HG03521 (cell line): Measurements from ENCODE around the gene HORMAD2.

Experiments used
- ATAC-seq: cut with Tn5 transposase; IDR thresholded peaks from one replicate; pipeline ENCODE4 v1.9.1; 2021; ENCODE audit warnings: mild to moderate bottlenecking, moderate library complexity; ENCODE audit not compliant: unreplicated experiment

Gene HORMAD2

DNA sequence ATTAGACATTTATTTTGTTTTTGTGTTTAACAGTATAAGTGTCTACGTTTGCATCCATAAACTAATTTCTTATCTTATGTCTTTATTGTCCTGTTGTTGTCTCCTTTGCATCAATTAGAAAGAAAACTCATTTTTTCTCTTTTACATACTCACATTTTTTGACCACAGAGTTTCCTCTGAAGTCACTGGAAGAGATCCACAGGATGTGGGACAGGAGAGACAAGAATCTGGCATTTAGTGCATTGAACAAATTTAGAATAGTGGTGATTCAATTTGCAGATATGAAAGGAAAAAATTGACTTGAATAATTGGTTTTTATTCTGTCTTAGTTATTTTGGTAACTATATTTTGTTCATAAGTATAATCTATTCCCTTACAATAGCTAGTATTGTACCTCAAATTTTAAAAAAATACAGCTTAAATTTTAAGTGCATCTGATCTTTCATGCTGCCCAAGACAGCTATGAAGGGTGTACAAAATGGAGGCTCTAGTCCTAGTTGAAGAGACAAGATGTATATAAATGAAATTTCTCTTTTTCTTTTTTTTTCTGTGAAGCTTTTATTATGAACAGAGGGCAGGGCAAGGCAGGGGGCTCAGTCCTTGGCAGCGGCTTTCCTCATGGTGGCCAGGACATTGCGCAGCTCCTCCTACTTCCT is 24.4 kb downstream of the HORMAD2 start:
- ATAC-seq, result no peak

DNA sequence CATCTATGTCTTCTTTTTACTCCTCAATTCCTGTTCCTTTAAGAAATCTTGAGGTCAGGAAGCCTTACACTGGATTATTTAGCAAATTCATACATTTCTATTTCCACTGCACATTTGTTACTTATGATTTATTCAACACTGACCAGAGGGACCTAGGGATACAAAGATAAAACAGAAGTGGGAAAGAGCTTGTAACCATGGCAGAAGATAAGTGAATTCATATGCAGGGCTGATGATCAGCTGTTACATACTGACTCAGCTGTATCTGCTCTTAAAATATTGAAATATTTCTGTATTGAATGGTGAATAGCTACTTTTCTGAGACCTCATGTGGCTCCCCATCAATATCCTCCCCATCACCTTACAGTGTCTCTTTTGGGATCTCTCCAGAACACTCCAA is 25.2 kb downstream of the HORMAD2 start:
- ATAC-seq, result no peak

DNA sequence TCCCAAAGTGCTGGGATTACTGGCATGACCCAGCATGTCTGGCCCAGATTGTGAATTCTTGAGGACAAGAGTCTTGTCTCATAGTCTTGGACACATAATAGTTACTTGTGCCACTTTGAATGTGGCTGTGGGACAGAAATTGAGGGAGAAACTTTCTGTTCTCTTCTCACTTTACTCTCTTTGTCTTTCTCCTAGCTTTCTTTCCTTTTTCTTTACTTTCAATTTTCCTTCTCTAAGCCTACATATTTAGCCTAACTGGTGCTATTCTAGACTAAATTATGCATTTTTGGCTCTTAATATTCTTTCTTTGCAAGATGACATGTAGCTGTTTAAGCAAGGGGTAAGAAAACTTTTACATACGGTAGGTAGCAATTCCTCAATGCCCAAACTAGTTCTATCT is 33.2 kb downstream of the HORMAD2 start:
- no peak for ATAC-seq

DNA sequence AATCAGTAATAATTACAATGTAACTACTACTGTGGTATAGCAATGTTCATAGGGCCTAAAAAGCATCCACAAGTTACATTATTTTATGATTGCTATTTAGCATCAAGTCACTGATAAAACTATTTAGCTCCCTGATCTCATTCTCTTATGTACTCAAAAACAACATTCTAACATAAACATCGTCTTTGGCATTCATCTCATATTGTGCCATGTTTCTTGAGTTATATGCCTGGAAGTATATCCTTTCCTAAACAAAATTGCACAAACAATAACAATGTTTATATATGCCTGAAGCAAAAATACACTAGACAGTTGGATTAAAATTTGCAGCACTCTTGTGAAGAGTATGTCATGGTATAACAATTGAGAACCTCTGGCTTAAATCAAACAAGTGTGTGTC is 34.1 kb downstream of the HORMAD2 start:
- ATAC-seq, result no peak

DNA sequence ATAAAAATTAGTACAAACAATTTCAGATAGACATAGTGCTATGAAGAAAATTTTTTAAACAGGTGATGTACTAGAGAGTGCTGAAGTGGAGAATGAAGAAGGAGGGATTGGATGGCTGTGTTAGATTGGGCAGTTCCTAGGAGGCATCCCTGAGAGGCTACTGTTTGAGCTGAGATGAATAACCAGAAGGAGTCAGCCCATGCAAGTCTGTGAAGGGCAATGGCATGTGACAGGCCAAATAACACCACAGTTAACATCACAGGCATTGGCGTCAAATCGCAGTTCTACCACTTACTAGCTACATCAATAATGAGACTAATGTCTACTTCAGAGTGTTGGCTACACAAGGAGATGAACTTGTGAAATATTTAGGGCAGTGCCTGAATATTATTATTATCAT is 35.4 kb downstream of the HORMAD2 start:
- ATAC-seq, result no peak

DNA sequence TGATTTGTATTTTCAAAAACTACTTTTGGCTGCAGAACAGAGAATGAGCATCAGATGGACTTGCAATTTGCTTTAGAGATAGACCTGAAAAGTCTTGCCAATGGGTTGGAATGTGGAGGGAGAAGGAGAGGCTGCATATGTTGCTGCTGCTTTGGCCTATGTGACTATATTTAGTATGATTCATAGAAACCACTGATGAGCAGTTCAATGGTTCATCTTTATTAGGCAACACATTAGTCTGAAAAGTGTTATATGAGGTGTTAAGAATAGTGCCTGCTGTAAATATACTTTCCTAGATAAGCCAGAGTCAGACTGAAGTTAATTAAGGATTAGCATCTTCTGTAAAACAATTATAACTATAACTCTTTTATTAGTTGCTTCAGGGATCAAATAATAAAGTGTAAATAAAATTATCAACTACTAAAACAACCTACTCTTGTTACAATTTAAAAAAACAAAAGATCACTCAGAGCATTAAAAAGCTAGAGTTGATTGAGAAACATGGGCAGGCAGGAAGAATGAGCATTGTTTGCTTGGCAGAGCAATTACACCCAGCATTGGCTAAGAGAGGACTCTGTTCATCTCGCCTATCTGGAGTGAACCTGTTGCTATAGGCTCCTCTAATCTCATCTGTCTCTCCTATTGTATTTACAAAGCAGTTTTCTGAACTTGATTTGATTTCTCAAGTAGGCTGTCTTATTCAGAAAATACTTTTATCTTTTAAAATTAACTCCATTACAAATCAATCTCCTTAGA is 36.3 kb downstream of the HORMAD2 start:
- ATAC-seq, result no peak

DNA sequence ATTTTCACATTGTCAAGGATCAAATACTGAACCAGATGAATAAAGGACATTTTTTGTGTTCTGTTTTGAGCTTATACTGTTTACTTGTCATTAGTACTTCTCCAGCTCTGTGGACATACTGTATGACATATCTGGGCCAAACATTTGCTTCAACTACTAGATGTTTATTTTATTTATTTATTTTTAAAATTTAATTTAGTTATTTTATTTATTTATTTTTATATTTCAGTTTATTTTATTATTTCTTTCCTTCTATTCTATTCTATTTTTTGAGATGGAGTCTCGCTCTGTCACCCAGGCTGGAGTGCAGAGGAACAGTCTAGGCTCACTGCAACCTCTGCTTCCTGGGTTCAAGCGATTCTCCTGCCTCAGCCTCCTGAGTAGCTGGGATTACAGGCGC is 37.0 kb downstream of the HORMAD2 start:
- no peak for ATAC-seq

DNA sequence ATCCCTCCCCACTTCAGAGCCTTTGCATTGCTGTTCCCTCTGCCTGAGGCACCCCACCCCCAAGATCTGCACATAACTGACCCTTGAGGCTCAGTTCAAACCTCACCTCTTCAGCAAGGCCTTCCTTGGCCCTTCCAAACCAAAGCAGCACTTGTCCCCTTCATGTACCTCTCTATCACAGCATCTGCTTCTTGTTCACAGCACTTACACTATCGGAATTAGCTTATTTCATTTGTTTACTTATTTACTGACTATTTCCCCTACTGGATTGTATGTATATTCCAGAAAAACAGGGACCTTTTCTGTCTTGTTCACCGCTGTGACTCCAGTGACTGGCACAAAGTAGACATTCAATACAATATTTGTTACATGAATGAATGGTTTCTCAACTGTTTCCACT is 38.0 kb downstream of the HORMAD2 start:
- no peak for ATAC-seq

DNA sequence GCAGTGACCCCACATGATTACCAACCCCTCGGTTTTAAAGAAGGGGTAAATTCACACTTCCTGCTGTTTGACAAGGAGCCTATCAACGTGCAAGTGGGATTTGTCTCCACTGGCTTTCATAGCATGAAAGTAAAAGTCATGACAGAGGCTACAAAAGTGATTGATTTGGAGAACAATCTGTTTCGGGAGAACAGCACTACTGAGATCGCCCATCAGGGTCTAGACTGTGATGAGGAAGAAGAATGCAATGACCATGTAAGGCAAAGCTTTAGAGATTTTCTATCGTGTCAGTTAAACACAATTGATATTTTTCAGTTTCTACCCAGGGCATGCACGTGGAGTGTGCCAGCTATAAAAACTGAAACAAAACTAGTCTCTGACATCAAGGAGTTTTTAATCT is 41.7 kb downstream of the HORMAD2 start:
- no peak for ATAC-seq

DNA sequence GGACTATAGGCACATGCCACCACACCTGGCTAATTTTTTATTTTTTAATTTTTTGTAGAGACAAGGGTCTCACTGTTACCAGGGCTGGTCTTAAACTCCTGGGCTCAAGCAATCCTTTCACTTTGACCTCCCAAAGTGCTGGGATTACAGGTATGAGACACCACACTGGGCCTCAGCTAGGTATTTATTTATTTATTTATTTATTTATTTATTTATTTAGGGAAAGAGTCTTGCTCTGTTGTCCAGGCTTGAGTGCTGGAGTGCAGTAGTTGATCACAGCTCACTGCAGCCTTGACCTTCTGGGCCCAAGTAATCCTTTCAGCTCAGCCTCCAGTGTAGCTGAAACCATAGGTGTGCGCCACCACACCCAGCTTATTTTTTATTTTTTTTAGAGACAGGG is 43.2 kb downstream of the HORMAD2 start:
- ATAC-seq, result no peak

DNA sequence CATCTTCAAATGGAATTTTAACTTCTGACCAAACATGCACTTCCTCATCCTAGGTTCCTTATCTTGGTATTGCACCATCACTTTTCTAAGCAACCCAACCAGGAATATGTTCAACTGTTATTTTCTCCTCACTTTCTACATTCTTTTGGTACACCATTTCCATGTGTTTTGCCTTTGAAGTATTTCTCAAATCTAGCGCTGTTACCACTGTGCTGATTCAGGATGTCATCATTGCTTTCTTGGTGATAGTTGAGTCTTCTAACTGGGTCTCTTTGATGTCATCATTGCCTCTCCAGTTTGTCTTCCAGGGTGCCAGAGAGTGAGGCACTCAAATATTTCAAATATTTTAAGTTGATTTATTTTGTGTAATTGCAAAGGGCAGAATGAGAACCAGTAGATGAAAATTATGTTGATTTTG is 47.5 kb downstream of the HORMAD2 start:
- no peak for ATAC-seq

DNA sequence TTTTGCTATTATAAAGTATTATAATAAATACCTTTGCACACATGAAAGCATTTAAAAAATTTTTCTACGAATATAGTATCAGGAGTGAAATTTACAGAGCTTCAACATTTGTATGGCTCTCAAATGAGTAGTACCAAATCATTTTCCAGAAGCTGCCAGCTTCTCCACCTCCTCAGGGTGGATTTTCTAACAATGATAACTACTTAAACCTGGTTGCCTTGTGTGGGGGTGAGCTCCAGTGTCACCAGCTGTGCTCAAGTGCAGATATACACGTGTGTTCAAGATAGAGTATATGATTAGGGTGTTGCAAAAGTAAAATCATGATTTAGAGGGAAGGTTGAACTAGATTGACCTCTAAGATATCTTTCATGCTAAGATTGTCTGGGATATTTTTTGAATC is 48.2 kb downstream of the HORMAD2 start:
- ATAC-seq, result no peak

DNA sequence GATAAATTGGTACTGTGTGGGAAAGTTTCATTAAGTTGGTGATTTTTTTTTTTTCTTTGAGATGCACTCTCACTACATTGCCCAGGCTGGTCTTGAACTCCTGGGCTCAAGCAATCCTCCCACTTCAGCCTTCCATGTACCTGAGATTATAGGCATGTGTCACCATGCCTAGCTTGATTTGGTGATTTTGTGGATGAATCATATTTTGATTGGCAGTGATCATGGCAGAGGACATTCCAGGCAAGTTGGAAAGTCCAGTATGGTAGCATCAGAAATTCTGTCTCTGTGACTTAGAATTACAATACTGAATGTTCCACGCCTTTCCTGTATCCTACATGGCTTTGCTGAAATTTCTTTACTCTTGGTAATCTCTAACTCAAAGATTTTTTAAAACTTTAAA is 49.4 kb downstream of the HORMAD2 start:
- ATAC-seq, result no peak

DNA sequence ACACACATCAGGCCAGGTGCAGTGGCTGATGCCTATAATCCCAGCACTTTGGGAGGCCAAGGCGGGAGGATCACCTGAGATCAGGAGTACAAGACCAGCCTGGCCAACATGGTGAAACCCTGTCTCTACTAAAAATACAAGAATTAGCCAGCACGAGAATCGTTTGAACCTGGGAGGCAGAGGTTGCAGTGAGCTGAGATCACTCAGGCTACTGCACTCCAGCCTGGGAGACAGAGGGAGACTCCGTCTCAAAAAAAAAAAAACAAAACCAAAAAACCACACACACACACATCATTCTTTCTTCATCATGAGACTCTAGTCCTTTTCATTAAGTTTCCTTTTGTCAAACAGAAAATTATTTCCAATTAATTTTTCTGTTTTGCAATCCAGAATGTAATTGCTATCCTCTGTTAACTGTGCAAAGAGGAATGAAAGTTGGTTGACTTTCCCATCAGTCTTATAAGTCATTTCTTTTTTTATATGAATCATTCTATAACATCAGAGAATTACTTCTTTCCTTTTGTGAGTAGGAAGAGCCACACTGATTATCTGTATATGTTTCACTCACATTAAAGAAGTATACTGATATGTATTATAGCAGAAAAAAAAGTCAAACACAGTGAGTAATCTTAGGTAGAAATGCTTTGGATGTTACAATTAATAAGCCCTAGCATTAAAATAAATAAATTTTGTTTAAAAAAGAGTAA is 52.2 kb downstream of the HORMAD2 start:
- ATAC-seq, result no peak

DNA sequence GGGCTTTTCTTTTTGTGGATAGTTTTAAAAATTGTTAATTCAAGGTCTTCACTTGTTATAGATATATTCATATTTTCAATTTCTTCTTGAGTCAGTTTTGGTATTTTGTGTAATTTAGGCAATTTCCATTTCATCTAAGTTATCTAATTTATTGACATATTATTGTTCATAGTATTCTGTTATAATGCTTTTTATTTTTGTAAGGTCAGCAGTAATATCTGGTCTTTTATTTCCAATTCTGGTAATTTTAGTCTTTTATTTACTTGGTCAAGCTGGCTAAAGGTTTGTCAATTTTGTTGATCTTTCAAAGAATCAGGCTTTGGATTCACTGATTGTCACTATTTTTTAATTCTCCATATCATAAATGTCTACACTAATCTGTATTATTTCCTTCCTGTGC is 60.1 kb downstream of the HORMAD2 start:
- no peak for ATAC-seq

DNA sequence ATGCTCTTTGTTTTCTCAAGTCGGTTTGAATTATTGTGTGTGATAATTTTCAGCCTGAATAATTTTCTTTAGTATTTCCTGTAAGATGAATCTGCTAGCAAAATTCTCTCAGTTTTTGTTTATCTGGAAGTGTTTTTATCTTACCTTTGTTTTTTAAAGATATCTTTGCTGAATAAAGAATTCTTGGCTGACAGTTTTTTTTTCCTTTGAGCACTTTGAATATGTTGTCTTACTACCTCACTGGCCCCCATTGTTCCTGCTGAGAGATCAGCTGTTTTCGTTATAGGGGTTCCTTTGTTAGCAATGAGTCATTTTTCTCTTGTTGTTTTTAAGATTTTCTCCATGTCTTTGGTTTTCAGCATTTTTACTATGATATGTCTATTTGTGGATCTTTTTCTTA is 63.0 kb downstream of the HORMAD2 start:
- no peak for ATAC-seq

DNA sequence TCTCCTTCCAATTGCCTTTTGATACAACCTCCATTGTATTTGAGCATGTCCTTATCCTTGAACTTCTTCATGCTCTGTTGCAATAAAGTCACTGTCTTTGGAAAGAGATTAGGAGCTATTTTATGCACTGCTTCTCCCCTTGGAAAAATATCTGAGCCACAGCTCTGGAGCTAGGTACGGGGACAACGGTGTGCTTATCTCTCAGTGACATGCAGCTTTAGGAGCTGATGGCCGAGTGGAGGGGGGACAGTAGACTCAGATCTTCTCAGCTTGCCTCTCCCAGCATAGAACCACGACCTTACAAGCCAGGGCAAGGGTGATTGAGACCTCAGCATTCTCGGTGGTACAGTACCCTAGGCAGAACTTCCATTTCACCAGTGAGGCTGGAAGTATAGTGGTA is 64.1 kb downstream of the HORMAD2 start:
- ATAC-seq, result no peak

DNA sequence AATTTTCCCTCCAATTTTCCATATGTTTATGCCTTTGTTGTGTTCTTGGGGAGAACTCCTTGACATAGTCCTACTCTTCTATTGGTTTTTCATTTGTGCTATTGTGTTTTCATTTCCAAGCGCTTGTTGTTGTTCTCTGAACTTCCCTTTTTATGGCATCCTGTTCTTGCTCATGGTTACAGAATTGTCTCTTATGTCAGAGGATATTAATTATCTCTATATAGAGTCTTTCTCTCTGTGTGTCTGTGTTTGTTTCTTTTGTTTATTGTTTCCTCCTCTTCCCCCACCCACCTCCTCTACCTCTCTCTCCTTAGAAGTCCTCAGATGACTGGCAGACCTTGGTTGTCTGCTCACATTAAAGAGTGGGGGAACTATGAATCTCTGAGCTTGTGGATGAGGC is 69.9 kb downstream of the HORMAD2 start:
- no peak for ATAC-seq

DNA sequence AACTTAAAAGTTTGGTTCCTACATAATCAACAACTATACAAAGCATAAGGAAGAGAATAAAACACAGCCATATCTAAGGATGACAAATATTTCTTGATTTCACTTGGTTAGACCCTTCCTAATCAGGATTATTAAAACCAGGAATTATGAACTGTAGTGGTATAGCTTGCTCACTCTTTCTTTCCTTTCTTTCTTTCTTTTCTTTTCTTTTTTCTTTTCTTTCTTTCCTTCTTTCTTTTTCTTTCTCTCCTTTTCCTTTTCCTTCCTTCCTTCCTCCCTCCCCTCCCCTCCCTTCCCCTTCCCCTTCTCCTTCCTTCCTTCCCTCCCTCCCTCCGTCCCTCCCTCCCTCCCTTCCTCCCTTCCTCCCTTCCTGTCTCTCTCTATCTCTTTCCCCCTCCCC is 78.0 kb downstream of the HORMAD2 start:
- no peak for ATAC-seq

DNA sequence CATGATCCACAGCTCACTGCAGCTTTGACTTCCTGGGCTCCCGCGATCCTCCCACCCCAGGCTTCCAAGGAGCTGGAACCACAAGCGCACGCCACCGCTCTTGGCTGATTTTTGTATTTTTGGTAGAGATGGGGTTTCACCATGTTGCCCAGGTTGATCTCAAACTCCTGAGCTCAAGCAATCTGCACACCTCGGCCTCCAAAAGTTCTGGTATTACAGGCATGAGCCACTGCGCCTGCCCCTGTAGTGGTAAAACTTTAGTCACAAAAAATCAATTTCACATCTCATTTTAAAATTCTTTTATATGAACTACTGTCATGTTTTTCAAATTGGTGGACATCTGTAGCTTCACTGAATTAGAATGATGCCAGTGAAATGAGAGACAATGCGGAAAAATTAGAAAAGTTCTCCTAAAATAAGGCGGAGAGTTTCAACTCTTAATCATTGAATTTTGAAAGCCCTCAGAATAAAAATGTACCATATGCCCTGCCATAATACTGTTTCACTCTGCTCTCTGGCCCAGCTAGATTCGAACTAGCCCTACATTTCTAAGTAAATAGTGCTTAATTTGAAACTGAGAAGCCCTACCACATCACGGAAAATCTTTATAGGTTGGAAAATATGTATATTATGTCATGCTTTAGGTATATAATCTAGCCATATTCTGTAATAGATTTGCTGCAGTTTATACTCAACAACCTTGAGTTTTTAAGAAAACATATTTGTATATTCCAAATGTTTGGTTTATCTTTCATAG is 78.7 kb downstream of the HORMAD2 start:
- ATAC-seq, result no peak

DNA sequence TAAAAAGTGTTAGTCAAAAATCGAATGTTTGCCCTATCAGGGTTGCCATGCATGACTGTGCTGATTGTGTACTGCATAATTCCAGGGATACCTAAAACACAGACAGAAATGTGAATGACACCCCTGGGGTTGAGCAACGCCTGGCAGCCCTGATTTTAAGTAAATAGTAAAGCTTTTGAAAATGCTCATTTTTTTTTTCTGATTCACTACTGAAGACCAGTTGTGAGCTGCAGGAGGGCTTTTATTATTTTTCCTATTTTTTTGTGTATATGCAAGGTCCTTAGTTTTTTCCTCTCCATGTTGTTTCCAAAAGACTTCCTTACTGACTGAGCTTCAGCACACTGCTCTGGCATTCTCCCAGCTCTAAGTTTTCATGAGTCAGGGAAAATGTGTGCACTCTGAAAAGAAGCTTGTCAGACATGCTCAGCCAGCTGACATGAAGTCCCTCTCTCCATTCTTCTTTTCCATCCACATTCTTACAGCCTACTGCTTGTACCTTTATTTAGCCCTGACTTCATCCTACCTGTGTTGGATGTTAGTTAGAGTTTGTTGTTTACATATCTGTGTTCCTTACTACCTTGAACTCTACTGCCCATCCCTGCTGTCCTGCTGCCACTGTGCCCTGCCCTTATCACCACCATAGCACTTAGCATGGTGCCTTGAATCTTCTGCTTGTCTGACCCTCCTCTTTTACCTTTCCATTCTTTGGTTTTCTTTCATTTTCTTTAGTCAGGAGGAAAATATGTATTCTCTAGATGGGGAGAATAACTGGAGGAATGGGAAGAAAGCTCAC is 79.5 kb downstream of the HORMAD2 start:
- no peak for ATAC-seq
